ENCODE results near the gene LRRC1.

Gene LRRC1

DNA sequence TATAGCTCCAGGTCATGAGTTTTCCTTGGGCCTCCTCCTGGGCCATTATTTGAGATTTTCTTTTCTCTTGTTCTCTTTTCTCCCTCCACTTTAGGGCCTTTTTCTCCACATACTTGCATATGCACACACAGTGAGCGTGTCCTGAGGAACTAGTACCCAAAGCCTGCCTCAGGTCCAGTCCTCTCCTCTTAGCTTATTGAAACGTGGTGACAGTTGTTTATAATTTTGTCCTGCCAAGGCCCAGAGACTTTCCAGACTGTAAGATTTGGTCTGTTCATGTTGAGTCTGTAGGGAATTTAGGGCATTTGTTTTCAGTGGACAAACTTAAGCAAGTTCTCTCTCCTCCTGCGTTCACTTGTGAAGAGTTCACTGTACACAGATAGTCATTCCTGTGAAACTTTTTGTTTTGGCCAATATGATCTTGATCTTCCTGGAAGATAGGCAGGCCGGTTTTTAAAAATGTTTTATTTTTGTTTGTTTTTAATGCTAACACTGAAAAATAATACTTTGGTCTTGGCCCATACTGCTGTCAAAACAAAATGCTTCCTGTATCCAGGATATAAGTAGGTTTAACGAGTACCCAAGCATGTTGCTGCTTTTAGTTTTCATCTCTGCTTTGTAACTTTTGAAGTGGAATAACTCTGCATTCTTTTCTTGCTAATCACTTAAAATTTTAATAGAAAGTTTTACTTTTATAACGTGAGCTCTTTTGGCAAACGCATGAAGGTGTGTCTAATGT is 20.7 kb downstream of the LRRC1 start:
- no peak for DNase-seq (ENCODE audit: low spot score)

DNA sequence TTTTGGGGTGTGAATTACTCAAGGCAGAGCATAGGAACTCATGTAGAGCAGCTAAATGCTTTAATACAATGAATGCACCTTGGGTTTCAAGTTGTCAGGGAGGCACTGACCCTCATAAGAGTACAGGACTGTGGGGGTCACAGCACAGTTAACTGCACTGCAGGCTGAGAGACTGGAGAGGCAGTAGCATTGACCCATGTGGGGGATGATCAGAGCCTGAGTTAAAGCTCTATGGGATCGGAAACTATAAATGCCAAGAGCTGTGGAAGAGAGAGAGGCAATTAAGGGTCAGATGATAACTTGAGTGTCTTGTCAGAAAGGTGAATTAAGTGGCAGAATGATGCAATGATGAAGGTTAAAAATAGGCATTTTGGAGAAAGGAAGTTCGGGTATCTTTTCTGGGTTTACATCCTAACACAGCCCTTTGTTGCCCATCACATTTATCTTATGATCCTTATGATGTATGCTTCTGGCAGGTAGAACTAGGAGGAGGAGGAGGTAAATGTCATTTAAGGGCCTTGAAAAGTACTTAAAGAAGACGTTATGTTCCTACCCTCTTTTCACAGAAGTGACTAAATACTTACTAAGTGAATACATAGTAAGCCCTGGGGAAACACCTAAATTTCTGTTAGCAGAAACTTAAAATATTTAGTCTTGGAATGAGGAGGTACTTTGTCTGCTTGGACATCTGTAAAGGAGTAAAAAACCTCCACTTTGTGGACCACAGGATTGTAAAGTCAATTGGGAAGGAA is 24.2 kb downstream of the LRRC1 start:
- no peak for DNase-seq (ENCODE audit: low spot score)

DNA sequence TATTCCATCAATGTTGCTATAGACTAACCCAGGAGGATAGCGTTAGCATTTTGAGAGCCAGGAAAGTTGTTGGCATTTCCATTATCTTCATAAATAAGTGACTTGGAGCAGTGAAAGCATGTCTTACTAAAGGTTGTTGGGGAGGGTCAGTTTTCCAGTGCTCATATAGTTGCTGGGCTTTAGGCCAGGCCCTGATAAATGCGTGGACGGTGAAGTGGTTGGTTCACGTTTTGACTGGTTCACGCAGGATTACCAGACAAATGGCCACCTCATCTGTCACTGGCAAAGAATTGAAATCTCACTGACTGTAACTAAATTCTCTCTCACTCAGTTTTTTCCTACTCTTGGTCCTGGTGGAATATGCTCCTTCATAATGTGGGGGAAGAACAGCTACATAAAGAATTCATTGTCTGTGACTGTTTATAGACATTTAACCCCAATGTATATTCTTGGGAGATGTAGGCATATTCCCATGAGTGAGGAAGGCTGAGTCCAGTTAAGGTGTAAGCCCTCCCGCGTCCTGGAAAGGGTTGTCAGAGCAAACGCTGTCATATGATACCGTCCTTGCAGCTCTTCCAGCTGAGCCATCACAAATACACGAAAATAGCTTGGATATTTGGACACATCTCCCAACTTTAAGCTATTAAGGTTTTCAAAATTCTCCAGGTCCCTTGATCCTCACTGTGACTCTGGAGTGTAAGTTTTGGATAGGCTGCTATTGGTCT is 27.8 kb downstream of the LRRC1 start:
- no peak for DNase-seq (ENCODE audit: low spot score)

DNA sequence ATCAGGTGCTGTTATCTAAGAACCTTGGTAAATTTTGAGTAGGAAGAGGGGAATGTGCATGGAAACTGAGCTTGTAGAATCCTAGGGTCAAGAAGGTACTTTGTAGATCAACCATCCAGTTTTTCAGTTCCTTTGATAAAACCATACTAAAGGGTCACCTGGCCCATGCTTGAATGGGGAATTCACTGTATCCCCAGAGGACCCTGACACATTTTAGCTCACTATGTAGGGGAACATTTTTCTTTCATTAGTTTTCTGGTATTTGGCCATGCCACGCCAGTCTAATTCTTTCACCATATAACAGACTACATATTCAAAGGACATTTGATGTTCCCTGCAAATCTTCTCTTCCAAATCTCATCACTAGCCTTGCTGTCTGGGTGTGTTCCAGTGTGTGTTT is 29.9 kb downstream of the LRRC1 start:
- no peak for DNase-seq (ENCODE audit: low spot score)

DNA sequence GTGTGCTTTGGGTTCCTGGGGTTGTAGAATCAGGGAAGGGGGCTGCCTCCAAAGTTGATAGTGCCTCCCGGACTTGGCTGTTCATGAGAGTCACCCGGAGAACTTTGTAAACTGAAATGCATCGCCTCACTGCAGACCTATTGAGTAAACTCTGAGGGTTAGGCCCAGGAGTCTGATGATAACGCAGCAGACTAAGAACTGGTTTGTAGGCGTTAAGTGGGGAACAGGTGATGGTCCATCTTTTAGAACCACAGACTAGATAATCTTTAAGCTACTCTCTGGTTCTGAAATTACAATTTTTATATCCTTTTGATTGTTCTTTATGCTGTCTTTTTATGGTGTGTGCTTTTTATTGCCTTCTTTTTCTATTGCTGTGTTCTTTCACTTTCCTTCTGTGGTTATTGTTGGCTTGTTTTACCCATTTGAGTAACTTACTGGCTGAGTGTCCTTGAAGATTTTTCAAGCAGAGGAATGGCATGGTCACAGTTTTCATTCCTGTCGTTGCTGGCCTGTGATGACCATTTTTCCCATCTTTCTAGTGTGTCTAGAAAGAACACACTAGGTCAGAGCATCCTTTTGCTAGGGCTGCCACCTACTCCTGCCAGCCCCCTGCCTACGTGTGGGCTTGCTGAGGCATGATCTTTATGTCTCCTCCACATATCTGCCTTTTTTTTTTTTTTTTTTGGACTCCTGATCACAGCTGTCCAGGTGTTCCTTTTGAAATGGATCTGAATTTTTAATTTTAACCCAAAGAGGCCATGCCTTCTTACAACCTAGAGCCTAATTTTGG is 30.9 kb downstream of the LRRC1 start:
- peak; percentile 12 for DNase-seq (ENCODE audit: low spot score)

DNA sequence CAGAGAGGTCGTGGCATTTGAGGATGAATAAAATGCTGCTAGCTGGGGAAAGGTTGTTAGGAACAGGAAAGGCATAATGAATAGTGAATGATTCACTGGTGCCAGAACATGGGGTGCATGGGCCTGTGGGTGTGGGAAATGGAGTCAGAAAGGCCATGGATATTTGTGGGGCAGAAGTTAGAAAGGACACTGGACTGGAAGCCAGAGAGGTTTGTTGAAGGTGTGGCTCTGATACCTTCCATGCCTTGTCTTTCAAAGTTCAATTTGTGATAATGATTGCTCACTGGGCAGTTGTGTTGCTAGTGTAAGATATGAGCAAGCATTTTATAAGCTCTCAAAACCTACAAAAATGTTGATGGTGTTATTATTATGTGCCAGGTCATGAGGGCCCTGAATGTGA is 32.7 kb downstream of the LRRC1 start:
- DNase-seq (ENCODE audit: low spot score) = no peak

DNA sequence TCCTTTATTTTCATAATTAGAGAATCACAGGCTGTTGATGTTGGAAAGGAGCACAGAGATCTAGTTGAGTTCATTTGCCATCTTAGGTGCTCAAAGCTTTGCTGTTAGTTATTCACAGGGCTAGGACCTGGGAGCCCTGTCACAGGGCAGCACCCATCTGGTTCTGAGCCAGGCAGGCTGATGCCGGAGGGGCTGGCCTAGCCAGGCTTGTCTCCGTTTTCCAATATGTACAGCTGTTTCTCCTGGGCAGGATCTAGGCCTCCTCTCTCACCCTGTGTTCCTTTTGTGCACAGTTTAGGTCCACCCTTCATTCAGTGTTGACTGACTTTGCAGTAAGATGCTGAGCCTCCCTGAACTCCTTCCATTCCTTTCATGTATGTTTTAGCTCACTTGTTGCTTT is 33.4 kb downstream of the LRRC1 start:
- no peak for DNase-seq (ENCODE audit: low spot score)

DNA sequence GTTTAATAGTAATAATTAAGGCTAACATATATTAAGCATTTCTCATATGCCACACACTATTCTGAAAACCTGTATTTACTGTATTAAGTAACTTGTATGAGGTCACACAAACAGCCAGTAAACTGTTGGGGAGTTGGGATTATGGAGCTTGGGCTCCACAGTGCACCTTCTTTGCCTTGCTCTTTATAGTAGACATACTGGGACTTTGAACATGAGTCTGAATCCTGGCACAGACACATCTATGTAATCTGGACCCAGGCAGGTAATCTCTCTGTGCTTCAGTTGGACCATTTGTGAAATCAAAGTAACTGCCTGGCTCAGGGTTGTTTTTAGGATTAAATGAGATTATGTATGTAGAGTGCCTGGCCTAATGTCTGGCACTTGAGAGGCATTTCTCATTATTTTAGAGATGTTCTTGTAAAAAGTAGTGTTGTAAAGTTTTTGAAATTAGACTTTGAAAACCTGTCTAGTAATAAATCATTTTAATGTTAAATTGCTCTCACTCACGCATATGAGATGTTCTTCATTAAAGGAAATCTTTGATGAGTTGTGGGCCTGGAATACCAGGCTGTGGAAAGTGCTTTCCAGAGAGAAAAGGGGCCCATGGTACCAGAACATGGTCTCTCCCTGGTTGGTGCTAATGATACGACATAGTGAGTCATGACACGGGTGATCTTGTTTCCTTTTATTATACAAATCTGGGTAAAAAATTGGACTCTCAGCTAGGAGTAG is 34.3 kb downstream of the LRRC1 start:
- no peak for DNase-seq (ENCODE audit: low spot score)

DNA sequence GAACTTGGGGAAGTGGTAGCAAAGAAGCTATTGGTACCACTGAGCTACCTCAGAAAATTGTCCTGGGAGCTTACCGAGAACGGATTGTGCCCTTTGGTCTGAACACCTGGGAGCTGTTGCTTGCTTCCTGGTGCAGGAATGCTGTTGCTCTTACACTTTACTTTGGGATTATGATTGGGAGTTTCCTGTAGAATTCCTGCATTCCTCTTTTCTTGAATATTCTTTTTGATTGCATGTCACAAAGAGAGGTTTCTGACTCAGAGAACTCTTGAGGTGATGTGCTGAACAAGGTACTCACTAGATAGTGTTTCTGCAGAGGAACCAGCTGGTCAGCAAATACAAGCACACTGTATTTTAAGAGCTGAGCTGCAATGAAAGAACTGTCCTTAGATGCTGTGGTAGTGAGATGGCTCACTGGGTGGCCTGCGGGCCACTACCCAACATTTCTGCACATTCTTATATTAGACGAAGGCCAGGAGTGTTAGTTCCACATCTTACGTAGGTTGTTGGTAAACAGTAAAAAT is 35.0 kb downstream of the LRRC1 start:
- no peak for DNase-seq (ENCODE audit: low spot score)

DNA sequence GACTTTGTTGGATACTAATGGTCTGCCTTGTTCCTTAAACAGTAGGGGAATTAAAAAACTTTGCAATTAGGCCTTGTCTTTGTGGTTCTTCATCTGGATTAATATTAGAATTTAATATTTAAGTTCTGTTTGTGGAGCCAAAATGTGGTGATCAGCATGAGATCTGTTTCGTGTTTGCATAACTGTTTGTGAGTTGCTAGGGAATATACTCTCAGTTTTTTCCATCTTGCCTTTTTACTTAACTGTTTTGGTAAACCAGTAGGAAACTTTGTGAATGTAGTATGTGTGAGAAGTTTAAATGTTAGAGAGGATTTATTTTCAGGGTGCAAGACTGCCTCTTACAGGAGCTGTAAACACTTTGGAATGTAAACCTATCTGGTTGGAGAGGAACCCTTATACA is 35.6 kb downstream of the LRRC1 start:
- no peak for DNase-seq (ENCODE audit: low spot score)

DNA sequence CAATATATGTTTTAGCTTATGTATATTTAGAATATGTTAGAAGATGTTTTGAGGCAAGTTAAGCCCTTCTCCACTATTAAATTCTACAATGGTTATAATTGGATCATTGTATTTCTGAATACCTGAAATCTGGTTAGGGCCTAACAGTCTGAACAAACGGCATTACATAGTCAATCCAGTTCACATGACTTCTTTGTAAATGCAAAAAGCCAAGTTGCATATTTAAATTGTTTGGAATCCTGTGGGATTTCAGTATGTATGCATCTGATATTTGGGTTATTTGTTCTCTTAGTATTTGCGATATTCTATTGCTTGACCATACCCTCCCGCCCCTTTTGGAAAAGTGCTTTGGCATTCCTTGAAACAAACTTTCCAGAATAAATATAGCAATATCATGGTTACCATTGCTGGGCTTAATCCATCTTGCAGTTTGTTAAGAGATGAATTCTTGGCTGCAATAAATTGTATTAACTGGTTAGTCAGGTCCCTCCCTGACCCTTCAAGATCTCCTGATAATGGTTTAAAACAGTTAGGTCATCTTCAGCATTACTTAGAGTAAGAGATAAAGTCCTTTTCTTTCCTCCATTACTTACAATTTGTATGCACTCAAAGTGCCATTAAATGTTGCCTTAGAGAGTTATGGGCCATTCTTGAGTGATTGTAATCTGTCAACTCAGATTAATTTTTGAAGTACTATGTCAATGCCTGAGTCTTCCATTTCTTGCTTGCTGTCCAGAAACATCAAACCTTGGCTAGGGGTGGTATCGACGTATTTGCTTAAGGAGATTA is 36.5 kb downstream of the LRRC1 start:
- no peak for DNase-seq (ENCODE audit: low spot score)

DNA sequence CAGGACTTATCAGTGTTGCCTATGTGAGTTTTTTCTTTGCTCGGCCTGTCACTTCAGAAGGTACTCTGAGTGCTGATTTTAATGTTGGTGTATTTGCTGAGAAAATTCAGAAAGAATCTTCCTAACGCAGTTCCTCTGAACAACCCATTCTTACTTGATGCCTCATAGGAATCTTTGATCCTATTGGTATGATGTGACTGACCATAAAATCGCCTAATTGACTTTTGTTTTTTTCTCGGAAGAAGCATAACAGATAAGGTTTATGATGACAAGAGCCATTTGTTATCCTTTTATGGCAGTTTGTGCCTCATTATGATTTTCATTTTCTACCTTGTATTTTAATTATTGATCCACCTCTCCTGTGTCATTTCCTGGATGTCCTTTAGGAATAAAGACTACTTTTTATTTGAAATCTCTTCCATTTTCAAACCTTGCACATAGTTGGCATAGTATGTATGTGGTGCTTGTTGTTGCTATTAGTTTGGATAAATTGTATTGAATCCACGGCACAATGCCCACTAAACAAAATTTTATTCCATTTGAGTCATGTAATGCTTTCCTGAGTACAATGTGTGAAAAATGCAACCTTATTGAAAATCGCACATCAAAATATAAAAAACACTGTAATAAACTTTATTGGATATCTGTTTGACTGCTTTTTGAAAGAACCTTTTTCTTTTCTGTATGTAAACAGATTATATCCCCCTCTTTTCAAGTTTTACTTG is 37.3 kb downstream of the LRRC1 start:
- no peak for DNase-seq (ENCODE audit: low spot score)

DNA sequence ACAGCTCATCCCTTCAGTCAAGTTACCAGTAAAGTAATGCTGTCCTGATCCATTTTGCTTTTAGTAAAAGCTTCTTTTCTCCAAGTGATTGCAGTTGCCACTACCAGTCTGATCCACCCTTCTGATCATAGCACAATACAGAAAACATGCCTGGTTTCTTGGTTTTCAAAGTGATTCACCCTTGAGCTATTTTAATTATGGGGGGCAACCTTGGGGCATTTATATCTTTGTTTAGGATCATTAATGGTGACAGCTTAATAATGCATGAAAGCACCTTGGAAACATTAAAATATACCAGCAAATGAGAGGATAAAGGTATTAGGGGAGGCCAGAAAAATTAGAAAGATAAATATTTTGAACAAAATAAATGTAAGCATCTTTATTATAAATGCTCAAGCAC is 38.4 kb downstream of the LRRC1 start:
- no peak for DNase-seq (ENCODE audit: low spot score)

DNA sequence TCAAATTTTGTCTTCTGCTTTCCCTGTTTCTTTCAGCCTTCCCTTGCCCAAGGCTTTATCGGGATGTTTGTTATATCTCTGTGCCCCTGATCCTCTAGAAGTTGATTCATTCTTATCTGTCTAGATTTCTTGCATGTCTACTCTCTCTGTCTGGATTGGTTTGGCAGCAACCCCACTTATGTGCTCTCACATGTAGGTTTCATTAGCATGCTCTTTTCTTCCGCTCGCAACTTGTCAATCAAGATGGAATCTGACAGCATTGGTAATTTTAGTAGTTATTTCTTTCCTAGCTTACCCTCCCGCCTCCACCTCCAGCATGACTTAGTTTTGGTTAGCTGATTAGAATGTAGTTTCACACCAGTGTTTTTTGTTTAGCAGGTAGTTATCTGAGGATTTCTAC is 39.3 kb downstream of the LRRC1 start:
- no peak for DNase-seq (ENCODE audit: low spot score)

DNA sequence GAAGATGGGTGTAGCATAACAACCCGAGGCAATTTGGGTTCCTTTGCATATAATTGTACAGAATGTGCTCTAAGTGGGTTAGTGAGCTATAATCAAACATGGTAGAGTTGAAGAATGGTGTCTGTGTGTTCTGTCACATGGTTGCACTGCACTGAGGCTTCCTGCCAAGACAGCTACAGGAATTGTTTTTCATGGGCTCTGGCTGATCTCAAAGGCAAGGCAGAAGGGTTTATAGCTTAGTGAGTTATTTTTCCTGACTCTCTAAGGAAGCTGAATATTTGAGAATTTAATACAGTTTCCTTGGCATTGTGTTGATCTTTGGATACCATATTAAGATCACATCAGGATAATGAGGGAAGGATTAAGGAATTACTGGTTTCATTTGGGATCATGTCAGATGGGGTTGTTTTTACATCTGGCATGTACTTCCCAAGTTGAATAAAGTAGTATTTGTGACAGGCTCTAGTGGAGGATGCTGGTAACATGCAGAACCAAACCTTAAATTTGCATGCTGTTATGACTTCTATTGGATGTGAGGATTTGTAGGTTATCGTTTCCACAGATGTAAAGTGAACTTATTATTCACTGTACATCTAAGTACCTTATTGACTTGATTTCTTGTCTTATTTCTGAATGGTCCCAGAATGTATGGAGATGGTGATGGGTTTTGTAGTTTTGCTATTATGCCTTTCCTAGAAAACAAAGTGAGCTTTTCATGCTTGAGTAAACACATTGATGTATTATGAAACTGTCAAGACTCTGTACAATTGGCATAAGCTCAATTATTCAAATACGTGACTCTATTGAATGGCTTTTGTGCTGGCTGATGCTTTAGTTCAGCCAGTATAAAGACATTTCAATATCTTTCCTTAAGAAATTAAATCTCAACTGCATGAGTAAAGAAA is 43.3 kb downstream of the LRRC1 start:
- no peak for DNase-seq (ENCODE audit: low spot score)

DNA sequence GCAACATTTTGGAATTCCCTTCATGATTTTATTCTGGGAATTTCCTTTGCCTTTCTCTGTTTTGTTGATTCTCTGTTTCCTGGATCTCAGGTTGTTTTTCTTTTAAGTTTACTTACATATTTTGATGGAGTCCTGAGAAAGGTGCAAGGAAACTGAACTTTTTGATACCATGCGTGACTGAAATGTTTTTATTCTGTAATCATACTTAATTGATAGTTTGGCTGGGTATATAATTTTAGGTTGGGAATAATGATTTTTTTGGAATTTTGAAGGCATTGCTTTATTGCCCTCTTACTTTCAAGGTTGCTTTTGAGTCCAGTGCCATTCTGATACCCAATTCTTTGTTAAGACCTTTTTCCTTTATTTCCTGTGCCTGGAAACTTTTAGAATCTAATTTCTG is 45.2 kb downstream of the LRRC1 start:
- DNase-seq (ENCODE audit: low spot score) = no peak

DNA sequence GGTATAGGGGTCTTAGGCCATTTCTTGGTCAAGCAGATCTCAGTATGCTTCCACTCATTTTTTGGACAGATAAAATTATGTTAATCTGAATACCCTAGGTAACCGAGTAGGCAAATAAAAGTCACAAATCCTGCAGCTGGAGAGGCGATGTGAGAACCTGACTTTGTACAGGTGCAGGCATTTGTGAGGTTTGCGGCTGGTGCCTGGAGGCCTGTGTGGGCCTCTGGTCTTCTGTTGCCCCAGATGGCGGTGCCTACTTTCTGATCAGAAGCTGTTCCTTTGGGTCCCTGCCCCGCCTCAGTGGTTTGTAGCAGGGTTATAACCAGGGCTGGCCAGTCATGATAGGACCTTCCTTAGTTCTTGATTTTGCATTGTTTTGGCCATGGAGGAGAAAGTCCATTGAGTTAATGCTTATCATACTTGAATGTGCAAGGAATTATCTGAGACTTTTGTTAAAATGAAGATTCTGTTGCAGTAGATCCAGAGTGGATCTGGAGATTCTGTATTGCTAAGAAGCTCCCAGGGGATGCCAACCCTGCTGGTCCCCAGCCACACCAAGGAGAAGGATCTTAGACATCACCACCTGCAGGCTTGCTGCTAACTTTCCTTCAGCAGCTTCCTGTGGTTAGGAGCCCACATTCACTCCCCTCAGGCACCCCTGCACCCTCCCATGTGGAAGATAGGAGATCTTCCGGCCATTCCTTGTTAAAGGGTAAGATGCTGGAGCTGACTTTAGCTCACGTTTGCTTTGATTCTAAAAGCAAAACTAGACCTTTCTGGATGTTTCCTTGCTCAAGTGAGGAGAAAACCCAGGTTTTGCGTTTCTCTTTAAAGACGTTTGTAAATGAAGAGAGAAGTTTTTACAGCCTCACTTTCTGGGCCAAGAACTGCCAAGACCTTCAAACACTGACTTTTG is 50.7 kb downstream of the LRRC1 start:
- DNase-seq (ENCODE audit: low spot score) = no peak

DNA sequence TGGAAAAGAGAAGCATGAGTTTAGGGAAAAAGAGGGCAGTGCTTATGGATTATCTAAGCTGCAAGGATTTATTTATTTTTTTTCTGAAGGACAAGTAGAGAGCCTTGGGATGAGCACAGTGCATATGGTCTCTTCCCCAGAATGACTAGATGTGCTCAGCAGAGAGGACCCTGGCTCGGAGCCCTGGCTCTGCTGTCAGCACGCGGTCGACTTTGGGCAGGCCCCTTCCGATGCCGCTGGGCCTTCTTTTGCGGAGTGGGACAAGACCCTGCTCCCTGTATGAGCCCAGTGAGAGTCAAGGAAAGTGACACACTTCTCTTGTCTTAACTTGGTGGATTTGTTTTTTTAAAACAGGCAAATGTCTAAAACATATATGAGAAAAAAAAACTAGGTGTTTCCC is 51.4 kb downstream of the LRRC1 start:
- DNase-seq (ENCODE audit: low spot score) = no peak

All from GM03348 (cell line).